Left lung (tissue), 10 donors: ENCODE results near the gene JARID2. TPM values are rescaled to one million over a fixed set of nuclear protein-coding genes. Genes with fewer than 3 reads are reported as not detected.

Source experiments
- ATAC-seq: fragments of 200-7000 bp; cut with Tn5 transposase; one replicate; pipeline ENCODE4 v1.9.1; 2020; ENCODE audit warnings: moderate library complexity
- DNase-seq, 4 donors: peaks; one replicate each; pipeline ENCODE4 v3.0.0-alpha.2; 2013 to 2020
- H3K27ac ChIP-seq, 2 donors: fragments of 200-600 bp; sonication (generic) in 1 of 2; one replicate each; pipeline versions ENCODE4 v1.5.0 to v1.8.0; 2020 to 2021
- H3K27me3 ChIP-seq, 2 donors: fragments of 200-600 bp; sonication (generic) in 1 of 2; one replicate each; pipeline versions ENCODE4 v1.5.0 to v1.8.0; 2020 to 2021
- H3K36me3 ChIP-seq, 2 donors: fragments of 200-600 bp; sonication (generic) in 1 of 2; one replicate each; pipeline versions ENCODE4 v1.5.0 to v1.8.0; 2020 to 2021
- H3K4me1 ChIP-seq, 2 donors: fragments of 200-600 bp; one replicate each; pipeline ENCODE4 v1.8.0; 2021
- H3K4me3 ChIP-seq, 2 donors: fragments of 200-600 bp; sonication (generic) in 1 of 2; one replicate each; pipeline versions ENCODE4 v1.5.0 to v1.8.0; 2020 to 2021; ENCODE audit warnings: mild to moderate bottlenecking in 1 of 2
- H3K9me3 ChIP-seq, 2 donors: fragments of 200-600 bp; sonication (generic) in 1 of 2; one replicate each; pipeline versions ENCODE4 v1.5.0 to v1.8.0; 2020 to 2021
- intact Hi-C, 2 donors: fragments of 100-400 bp; cut with DNase I; formaldehyde crosslinking; loops; one replicate each; pipeline versions ENCODE4 v1.11.2 to v1.14.2; 2022
- polyA plus RNA-seq, 6 donors: library from polyadenylated mRNA; unstranded; fragments of 120-200 nt; gene quantifications; one replicate each; pipeline ENCODE4 v1.2.1, GENCODE V29; 2013; ENCODE audit not compliant: insufficient read length in 6 of 6
- total RNA-seq, 2 donors: library from RNA; stranded (reverse); fragmentation: NEBNext Ultra II Directional; extraction: Animal tissue kit (Norgen Biotek cat#: 25700); gene quantifications; one replicate each; pipeline ENCODE4 v1.2.1, GENCODE V29; 2021
- TF ChIP-seq, protein P1 (sequence below), 2 donors: fragments of 200-600 bp; sonication (generic) in 1 of 2; IDR thresholded peaks; one replicate each; pipeline versions ENCODE4 v1.5.0 to v1.8.0; 2021; ENCODE audit warnings: antibody characterized with exemption in 2 of 2
- donor health status: DM: no; HTN: yes; CAD: no.
- donor health status: DM: no; HTN: no; CAD: no.

Gene JARID2
- total and polyA plus RNA-seq, 8 donors = 10.2 to 19.4 (median 17.8) TPM

DNA sequence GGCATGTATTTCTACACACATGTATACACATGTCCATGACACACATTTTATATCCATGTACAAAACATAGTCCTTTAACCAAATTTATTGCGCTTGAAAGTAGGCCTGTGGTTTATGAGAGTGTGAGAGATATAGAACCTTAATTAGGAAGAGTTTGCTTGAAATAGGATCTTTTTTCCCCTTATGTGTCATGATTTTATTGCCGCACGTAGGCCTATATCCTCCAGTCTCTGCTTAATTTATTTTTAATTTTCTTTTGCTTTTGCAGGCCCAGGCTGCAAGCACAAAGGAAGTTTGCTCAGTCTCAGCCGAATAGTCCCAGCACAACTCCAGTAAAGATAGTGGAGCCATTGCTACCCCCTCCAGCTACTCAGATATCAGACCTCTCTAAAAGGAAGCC lies 205.9 kb downstream of the JARID2 start:
- H3K4me1 ChIP-seq = peaks cover 0 to 20% of the 10 kb centered on the region in 2 donors
- no peaks in the 10 kb centered on the region for H3K9me3 ChIP-seq
- DNase-seq (no peak), ATAC-seq (no peak)
- no peaks in the 10 kb centered on the region for H3K27me3 ChIP-seq
- H3K36me3 ChIP-seq = peaks cover 0 to 11% of the 10 kb centered on the region in 2 donors
- intact Hi-C loops = no loop called here
- no peak overlapping the region for H3K27ac ChIP-seq
- no peak overlapping the region for H3K4me3 ChIP-seq
- TF ChIP-seq, protein P1, sequence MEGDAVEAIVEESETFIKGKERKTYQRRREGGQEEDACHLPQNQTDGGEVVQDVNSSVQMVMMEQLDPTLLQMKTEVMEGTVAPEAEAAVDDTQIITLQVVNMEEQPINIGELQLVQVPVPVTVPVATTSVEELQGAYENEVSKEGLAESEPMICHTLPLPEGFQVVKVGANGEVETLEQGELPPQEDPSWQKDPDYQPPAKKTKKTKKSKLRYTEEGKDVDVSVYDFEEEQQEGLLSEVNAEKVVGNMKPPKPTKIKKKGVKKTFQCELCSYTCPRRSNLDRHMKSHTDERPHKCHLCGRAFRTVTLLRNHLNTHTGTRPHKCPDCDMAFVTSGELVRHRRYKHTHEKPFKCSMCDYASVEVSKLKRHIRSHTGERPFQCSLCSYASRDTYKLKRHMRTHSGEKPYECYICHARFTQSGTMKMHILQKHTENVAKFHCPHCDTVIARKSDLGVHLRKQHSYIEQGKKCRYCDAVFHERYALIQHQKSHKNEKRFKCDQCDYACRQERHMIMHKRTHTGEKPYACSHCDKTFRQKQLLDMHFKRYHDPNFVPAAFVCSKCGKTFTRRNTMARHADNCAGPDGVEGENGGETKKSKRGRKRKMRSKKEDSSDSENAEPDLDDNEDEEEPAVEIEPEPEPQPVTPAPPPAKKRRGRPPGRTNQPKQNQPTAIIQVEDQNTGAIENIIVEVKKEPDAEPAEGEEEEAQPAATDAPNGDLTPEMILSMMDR (IDR thresholded peaks at IDR 0.05) = no peak

DNA sequence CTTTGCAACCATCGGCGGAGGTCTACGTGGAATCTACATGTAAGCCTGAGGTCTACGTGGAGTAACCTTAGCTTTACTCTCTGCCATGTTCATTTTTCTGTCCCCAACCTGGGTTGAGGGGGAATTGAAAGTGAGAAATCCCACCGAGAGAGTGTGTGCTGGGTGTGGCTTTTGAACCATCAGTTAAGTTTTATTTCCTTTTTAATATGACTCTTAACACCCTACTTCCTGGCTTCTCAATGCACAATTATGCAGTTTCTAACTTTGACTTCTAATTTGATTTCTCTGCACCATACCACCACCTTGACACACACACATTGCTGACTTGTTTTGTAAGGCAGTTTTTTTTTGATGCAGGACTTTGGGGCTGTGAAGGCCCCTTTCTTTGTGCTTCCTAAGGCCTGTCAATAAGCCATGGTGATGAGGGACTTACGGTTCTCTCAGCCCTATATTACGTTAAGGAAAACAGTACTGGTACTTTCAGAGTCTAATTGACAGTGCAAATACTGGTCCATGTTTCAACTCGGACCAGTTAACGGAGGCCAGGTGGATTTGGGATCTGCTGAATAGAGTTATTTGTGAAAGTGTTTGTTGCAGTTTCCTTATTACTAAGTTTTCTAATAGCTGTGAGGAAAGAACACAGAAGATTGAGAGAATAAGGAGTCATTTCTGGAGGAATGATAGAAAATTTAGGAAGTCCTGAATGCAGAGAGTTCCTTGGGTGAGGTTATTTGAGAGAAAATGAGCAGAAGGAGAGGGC lies 206.5 kb downstream of the JARID2 start:
- Histone ChIP-seq H3K9me3 (no peaks in the 10 kb centered on the region), H3K4me3 (no peak overlapping the region), H3K27ac (no peak overlapping the region), H3K27me3 (no peaks in the 10 kb centered on the region), H3K36me3 (peaks cover 0 to 11% of the 10 kb centered on the region in 2 donors), H3K4me1 (peaks cover 0 to 16% of the 10 kb centered on the region in 2 donors)
- intact Hi-C loops = no loop called here
- ATAC-seq (no peak), DNase-seq (no peak)
- TF ChIP-seq, protein P1 (IDR thresholded peaks at IDR 0.05) = no peak

GRCh38 chr6:15453186-15453585 lies 207.3 kb downstream of the JARID2 start:
- peaks cover 0 to 11% of the 10 kb centered on the region in 2 donors for H3K36me3 ChIP-seq
- no peak for ATAC-seq
- TF ChIP-seq, protein P1 (IDR thresholded peaks at IDR 0.05) = no peak
- no peaks in the 10 kb centered on the region for H3K9me3 ChIP-seq
- H3K4me3 ChIP-seq = no peak overlapping the region
- no peak for DNase-seq
- intact Hi-C loops = no loop called here
- H3K27me3 ChIP-seq = no peaks in the 10 kb centered on the region
- no peak overlapping the region for H3K27ac ChIP-seq
- H3K4me1 ChIP-seq = peaks cover 0 to 13% of the 10 kb centered on the region in 2 donors

- H3K4me3 ChIP-seq = no peak overlapping the region
- DNase-seq (no peak), ATAC-seq (no peak)
- intact Hi-C loops = no loop called here
- H3K4me1 ChIP-seq = peaks cover 0 to 12% of the 10 kb centered on the region in 2 donors
- no peaks in the 10 kb centered on the region for H3K27me3 ChIP-seq
- no peak overlapping the region for H3K27ac ChIP-seq
- TF ChIP-seq, protein P1 (IDR thresholded peaks at IDR 0.05) = no peak
- H3K9me3 ChIP-seq = no peaks in the 10 kb centered on the region
- H3K36me3 ChIP-seq = peaks cover 0 to 11% of the 10 kb centered on the region in 2 donors
These were observed 207.8 kb downstream of the JARID2 start for GRCh38 chr6:15453622-15454021.

- DNase-seq = no peak
- Histone ChIP-seq H3K27ac (no peak overlapping the region), H3K4me1 (peaks cover 3 to 12% of the 10 kb centered on the region in 2 donors), H3K36me3 (peaks cover 0 to 11% of the 10 kb centered on the region in 2 donors), H3K27me3 (no peaks in the 10 kb centered on the region), H3K9me3 (no peaks in the 10 kb centered on the region), H3K4me3 (no peak overlapping the region)
- ATAC-seq = no peak
- TF ChIP-seq, protein P1 (IDR thresholded peaks at IDR 0.05) = no peak
- intact Hi-C loops = no loop called here
These were observed 210.6 kb downstream of the JARID2 start for GRCh38 chr6:15456422-15456821.
